HepG2 (cell line): Measurements from ENCODE around the gene SOX4. TPM values are rescaled to one million over a fixed set of nuclear protein-coding genes. Genes with fewer than 3 reads are reported as not detected.
A peak's percentile ranks its signal among the peaks of the same experiment; 100 is the strongest.

Experiments used
- ATAC-seq: fragments of 200-7000 bp; cut with Tn5 transposase; 3 replicates; pipeline ENCODE4 v1.9.1; 2020; ENCODE audit warnings: mild to moderate bottlenecking, moderate library complexity
- BruUV-seq: library from RNA; stranded (reverse); fragments of 400-500 nt; replicated peaks from 2 replicates; lab custom pipeline; 2021; lab: Mats Ljungman, UMichigan
- CTCF ChIA-PET: fragments of 300-600 bp; formaldehyde crosslinking; extraction: SDS; loops from one replicate; lab custom pipeline; 2021; ENCODE audit warnings: low total read pairs, inconsistent platforms, low intra/inter-chr PET ratio; lab: Yijun Ruan, JAX
- POLR2A ChIA-PET: fragments of 350-600 bp; sonication (Branson Sonifier 250); formaldehyde crosslinking; loops from one replicate; lab custom pipeline; 2020; ENCODE audit warnings: antibody characterized with exemption, inconsistent platforms; lab: Yijun Ruan, JAX
- DNase-seq: peaks from one replicate; pipeline ENCODE4 v3.0.0-alpha.2; 2015; ENCODE audit warnings: low spot score
- FAIRE-seq: peaks from 3 replicates; lab custom pipeline; 2011; peaks lifted over from hg19 to GRCh38; lab: Jason Lieb, UNC
- H2AFZ ChIP-seq: one replicate; pipeline ENCODE4 v1.6.1; 2011; ENCODE audit warnings: low read length, inconsistent platforms
- H3K27ac ChIP-seq: fragments of 300-600 bp; 3 replicates; pipeline ENCODE4 v1.8.0; 2011; ENCODE audit warnings: mixed run types, mild to moderate bottlenecking, mixed read lengths, low read length, inconsistent platforms; ENCODE audit not compliant: insufficient read depth; ENCODE audit errors: extremely low read length
- H3K27me3 ChIP-seq, 2 experiments: fragments of 200-600 bp in 1 of 2; 2 replicates in 1 of 2; 3 replicates in 1 of 2; pipeline versions ENCODE4 v1.6.0 to v1.8.0; 2011; ENCODE audit warnings: low read length in 2 of 2, mild to moderate bottlenecking in 2 of 2, moderate library complexity in 2 of 2, inconsistent platforms in 1 of 2; ENCODE audit not compliant: insufficient read depth in 2 of 2, control insufficient read depth in 1 of 2
- H3K36me3 ChIP-seq, 2 experiments: fragments of 200-600 bp in 1 of 2; replicated peaks in 1 of 2; 2 replicates in 1 of 2; 3 replicates in 1 of 2; pipeline versions ENCODE4 v1.5.1 to v1.8.0; 2011; ENCODE audit warnings: low read length in 2 of 2, inconsistent platforms in 1 of 2; ENCODE audit not compliant: insufficient read depth in 2 of 2, control insufficient read depth in 1 of 2
- H3K4me1 ChIP-seq: 2 replicates; pipeline ENCODE4 v1.5.1; 2012; ENCODE audit warnings: low read length, inconsistent platforms; ENCODE audit not compliant: insufficient read depth
- H3K4me2 ChIP-seq: 2 replicates; pipeline ENCODE4 v1.6.0; 2011; ENCODE audit warnings: low read depth, low read length, inconsistent platforms
- H3K4me3 ChIP-seq, 3 experiments: fragments of 200-600 bp in 1 of 3; sonication (generic), shearing (Covaris generic) in 1 of 3; replicated peaks in 1 of 3; 2 replicates each; pipeline ENCODE4 v1.5.1; 2011 to 2016; ENCODE audit warnings: low read length in 3 of 3, inconsistent platforms in 2 of 3, low read depth in 2 of 3, mild to moderate bottlenecking in 2 of 3, control low read depth in 1 of 3, mixed read lengths in 1 of 3; ENCODE audit not compliant: insufficient read depth in 1 of 3
- H3K79me2 ChIP-seq: one replicate; pipeline ENCODE4 v1.6.1; 2011; ENCODE audit warnings: low read length, inconsistent platforms; ENCODE audit not compliant: insufficient read depth
- H3K9ac ChIP-seq: 2 replicates; pipeline ENCODE4 v1.6.0; 2011; ENCODE audit warnings: mild to moderate bottlenecking, low read depth, low read length, inconsistent platforms; ENCODE audit not compliant: insufficient read depth
- H3K9me3 ChIP-seq: 2 replicates; pipeline ENCODE4 v1.5.1; 2012; ENCODE audit warnings: mild to moderate bottlenecking, low read length
- H4K20me1 ChIP-seq: 2 replicates; pipeline ENCODE4 v1.6.0; 2011; ENCODE audit warnings: inconsistent platforms, mild to moderate bottlenecking, low read length, moderate library complexity; ENCODE audit not compliant: insufficient read depth
- CBX1 ChIP-seq: IDR thresholded peaks from one replicate; pipeline ENCODE4 v1.6.1; 2016; ENCODE audit warnings: antibody characterized with exemption, low read depth
- FOSL1 ChIP-seq: sonication (generic); formaldehyde crosslinking; IDR thresholded peaks from 2 replicates; pipeline ENCODE4 v1.9.0; 2021; ENCODE audit warnings: missing genetic modification reagents, borderline replicate concordance
- PAX8 ChIP-seq: sonication (generic); formaldehyde crosslinking; IDR thresholded peaks from 2 replicates; pipeline ENCODE4 v1.8.0; 2022; ENCODE audit warnings: mild to moderate bottlenecking, missing genetic modification reagents, borderline replicate concordance
- RBFOX2 ChIP-seq: fragments of 200-400 bp; formaldehyde crosslinking; IDR thresholded peaks from 2 replicates; pipeline ENCODE4 v1.6.1; 2017; ENCODE audit warnings: low read depth, mild to moderate bottlenecking, low read length
- TMF1 ChIP-seq: sonication (generic); formaldehyde crosslinking; IDR thresholded peaks from 2 replicates; pipeline ENCODE4 v1.8.1; 2022; ENCODE audit warnings: low read depth, missing genetic modification reagents
- ZNF383 ChIP-seq: sonication (generic); formaldehyde crosslinking; IDR thresholded peaks from 2 replicates; pipeline ENCODE4 v1.4.0; 2020; ENCODE audit warnings: missing genetic modification reagents, mild to moderate bottlenecking, borderline replicate concordance
- ZNF572 ChIP-seq: sonication (generic); formaldehyde crosslinking; IDR thresholded peaks from 2 replicates; pipeline ENCODE4 v1.5.1; 2020; ENCODE audit warnings: mild to moderate bottlenecking, missing genetic modification reagents
- ZNF678 ChIP-seq: sonication (generic); formaldehyde crosslinking; IDR thresholded peaks from 2 replicates; pipeline ENCODE4 v1.4.0; 2020; ENCODE audit warnings: mild to moderate bottlenecking, missing genetic modification reagents
- ZNF7 ChIP-seq: IDR thresholded peaks from 2 replicates; pipeline ENCODE4 v1.6.1; 2016; ENCODE audit warnings: missing biosample characterization, missing genetic modification reagents
- ZNF777 ChIP-seq: sonication (generic); formaldehyde crosslinking; IDR thresholded peaks from 2 replicates; pipeline ENCODE4 v1.4.0; 2020; ENCODE audit warnings: missing genetic modification reagents
- ZNF891 ChIP-seq: sonication (generic); formaldehyde crosslinking; IDR thresholded peaks from 2 replicates; pipeline ENCODE4 v1.5.0; 2020; ENCODE audit warnings: mild to moderate bottlenecking, missing genetic modification reagents
- WGBS: methylation state at CpG from one replicate; pipeline ENCODE4 v1.1.6; 2017; ENCODE audit warnings: low lambda C conversion rate; 5-methylcytosine and 5-hydroxymethylcytosine counted together
- in situ Hi-C: cut with HindIII; loops from 2 replicates; pipeline ENCODE4 v1.10.0; 2017; ENCODE audit warnings: low pct_unique_long_range_greater_than_20kb; ENCODE audit not compliant: extremely low pct_ligation_motif_present
- intact Hi-C: fragments of 100-400 bp; cut with micrococcal nuclease; formaldehyde crosslinking; loops from one replicate; pipeline ENCODE4 v1.10.0; 2022; ENCODE audit not compliant: unreplicated experiment
- polyA plus RNA-seq, 8 experiments: library from polyadenylated mRNA; depleted of rRNA in 3 of 8; stranded (reverse) in 7 of 8; unstranded in 1 of 8; fragments of >200 nt; fragmentation: Illumina TruSeq in 4 of 8; extraction: Trizol in 4 of 8; gene quantifications; 2 replicates each; pipeline versions ENCODE4 v1.2.1 to v1.2.3, GENCODE V29; 2011 to 2016; ENCODE audit warnings: low read depth in 4 of 8, missing spikeins in 1 of 8, mixed read lengths in 1 of 8; ENCODE audit not compliant: insufficient read depth in 1 of 8
- total RNA-seq, 5 experiments: library from RNA; depleted of rRNA; stranded (reverse); fragments of >200 nt; fragmentation: Illumina TruSeq; extraction: Trizol; gene quantifications; 2 replicates each; pipeline ENCODE4 v1.2.3, GENCODE V29; 2016; ENCODE audit warnings: low read depth in 1 of 5
- TF ChIP-seq, protein P1 (sequence below): sonication (generic); formaldehyde crosslinking; IDR thresholded peaks from 2 replicates; pipeline ENCODE4 v1.8.0; 2022; ENCODE audit warnings: mild to moderate bottlenecking, missing genetic modification reagents
- TF ChIP-seq, protein P2 (sequence below): sonication (generic); formaldehyde crosslinking; IDR thresholded peaks from 2 replicates; pipeline ENCODE4 v1.4.0; 2020; ENCODE audit warnings: mild to moderate bottlenecking, missing genetic modification reagents

Gene SOX4
- total and polyA plus RNA-seq, 2 of the 13 experiments (the other 11 are each of a cell fraction or from before 2014, with no cell fraction given): 2.6 to 3.4 TPM

DNA sequence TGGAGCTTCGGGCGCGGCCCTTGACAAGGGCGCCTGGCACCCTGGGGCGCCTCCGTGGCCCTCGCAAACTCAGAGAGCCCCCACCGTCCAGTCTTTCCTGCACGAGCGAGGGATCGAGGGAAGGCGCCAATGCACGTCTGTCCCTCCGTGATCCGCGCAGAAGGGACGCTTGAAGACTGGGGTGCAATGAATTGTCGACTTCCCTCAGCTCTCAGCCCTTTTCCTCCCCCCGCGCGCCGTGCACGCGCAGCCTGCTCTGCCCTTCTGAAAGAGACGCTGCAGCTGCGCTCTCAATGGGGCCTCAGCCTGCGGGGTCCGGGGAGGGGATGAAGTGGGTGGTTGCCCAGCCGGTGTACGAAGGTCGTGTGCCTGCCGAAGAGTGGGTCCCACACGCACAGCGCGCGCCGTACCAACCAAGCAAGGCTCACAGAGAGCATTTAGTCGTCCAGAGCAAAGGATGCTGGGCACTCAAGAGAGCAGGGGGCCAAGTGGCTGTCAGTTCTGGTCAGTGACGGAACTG is 5.5 kb upstream of the SOX4 start:
- ATAC-seq: peak; percentile 61
- Histone ChIP-seq H3K79me2 (no peaks in the 10 kb centered on the region), H3K27me3 (peaks cover 0 to 33% of the 10 kb centered on the region in 2 experiments; a peak in 3 of 5 replicates), H2AFZ (no peak overlapping the region), H3K27ac (no peak overlapping the region), H3K4me2 (peak overlapping the region; percentile 98), H3K36me3 (no peaks in the 10 kb centered on the region), H3K4me1 (peaks cover 25% of the 10 kb centered on the region), H4K20me1 (no peaks in the 10 kb centered on the region), H3K9ac (0 out of 2 replicates have a peak overlapping the region, but pooled peaks have one; percentile 1), H3K4me3 (peak overlapping the region; percentile 64 to 79 (median 76)), H3K9me3 (no peaks in the 10 kb centered on the region)
- in situ Hi-C loops: loop anchor here (5.0 to 10.0 kb wide), 2 partner anchors 243 to 711 kb away; no protein-coding TSS in a partner anchor
- BruUV-seq: no TSS peak
- peak; percentile 10 for DNase-seq
- ChIA-PET CTCF (interaction anchor here (2.3 kb wide), 1 partner anchor 713 kb away, joined by 18 read pairs; no protein-coding TSS in a partner anchor), POLR2A (interaction anchor here (0.6 to 2.1 kb wide), 12 partner anchors 8 to 1024 kb away, joined by 3 to 11 read pairs (median 4); no protein-coding TSS in a partner anchor)
- intact Hi-C loops: loop anchor here (2.0 to 5.0 kb wide), 6 partner anchors 166 to 651 kb away; no protein-coding TSS in a partner anchor
- FAIRE-seq: no peak
- WGBS: 2% methylated on average over 11 of the region's 39 CpGs
- TF ChIP-seq TMF1: no peak
- no peak for TF ChIP-seq FOSL1 (CRISPR knock-in tag)
- TF ChIP-seq, protein P1, sequence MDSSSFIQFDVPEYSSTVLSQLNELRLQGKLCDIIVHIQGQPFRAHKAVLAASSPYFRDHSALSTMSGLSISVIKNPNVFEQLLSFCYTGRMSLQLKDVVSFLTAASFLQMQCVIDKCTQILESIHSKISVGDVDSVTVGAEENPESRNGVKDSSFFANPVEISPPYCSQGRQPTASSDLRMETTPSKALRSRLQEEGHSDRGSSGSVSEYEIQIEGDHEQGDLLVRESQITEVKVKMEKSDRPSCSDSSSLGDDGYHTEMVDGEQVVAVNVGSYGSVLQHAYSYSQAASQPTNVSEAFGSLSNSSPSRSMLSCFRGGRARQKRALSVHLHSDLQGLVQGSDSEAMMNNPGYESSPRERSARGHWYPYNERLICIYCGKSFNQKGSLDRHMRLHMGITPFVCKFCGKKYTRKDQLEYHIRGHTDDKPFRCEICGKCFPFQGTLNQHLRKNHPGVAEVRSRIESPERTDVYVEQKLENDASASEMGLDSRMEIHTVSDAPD: peak; percentile 31; the same call in 1 of the 2 replicates
- TF ChIP-seq ZNF777 (CRISPR knock-in tag): peak; percentile 93
- 0 out of 2 replicates have a peak, but pooled peaks have one; percentile 23 for TF ChIP-seq PAX8 (CRISPR knock-in tag)
- no peak for TF ChIP-seq CBX1
- TF ChIP-seq ZNF572 (CRISPR knock-in tag): 0 out of 2 replicates have a peak, but pooled peaks have one; percentile 43
- TF ChIP-seq ZNF678 (CRISPR knock-in tag): peak; percentile 68; the same call in 1 of the 2 replicates
- no peak for TF ChIP-seq ZNF383
- TF ChIP-seq RBFOX2: no peak
- TF ChIP-seq ZNF7: no peak
- TF ChIP-seq, protein P2, sequence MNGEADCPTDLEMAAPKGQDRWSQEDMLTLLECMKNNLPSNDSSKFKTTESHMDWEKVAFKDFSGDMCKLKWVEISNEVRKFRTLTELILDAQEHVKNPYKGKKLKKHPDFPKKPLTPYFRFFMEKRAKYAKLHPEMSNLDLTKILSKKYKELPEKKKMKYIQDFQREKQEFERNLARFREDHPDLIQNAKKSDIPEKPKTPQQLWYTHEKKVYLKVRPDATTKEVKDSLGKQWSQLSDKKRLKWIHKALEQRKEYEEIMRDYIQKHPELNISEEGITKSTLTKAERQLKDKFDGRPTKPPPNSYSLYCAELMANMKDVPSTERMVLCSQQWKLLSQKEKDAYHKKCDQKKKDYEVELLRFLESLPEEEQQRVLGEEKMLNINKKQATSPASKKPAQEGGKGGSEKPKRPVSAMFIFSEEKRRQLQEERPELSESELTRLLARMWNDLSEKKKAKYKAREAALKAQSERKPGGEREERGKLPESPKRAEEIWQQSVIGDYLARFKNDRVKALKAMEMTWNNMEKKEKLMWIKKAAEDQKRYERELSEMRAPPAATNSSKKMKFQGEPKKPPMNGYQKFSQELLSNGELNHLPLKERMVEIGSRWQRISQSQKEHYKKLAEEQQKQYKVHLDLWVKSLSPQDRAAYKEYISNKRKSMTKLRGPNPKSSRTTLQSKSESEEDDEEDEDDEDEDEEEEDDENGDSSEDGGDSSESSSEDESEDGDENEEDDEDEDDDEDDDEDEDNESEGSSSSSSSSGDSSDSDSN: peak; percentile 36; the same call in 1 of the 2 replicates
- no peak for TF ChIP-seq ZNF891 (CRISPR knock-in tag)
